ENCODE results near the gene MARS1. TPM values are rescaled to one million over a fixed set of nuclear protein-coding genes. Genes with fewer than 3 reads are reported as not detected.
A peak's percentile ranks its signal among the peaks of the same experiment; 100 is the strongest.

Gene MARS1
- total RNA-seq, 1 donor from 2014 or later = 71.2 TPM

DNA sequence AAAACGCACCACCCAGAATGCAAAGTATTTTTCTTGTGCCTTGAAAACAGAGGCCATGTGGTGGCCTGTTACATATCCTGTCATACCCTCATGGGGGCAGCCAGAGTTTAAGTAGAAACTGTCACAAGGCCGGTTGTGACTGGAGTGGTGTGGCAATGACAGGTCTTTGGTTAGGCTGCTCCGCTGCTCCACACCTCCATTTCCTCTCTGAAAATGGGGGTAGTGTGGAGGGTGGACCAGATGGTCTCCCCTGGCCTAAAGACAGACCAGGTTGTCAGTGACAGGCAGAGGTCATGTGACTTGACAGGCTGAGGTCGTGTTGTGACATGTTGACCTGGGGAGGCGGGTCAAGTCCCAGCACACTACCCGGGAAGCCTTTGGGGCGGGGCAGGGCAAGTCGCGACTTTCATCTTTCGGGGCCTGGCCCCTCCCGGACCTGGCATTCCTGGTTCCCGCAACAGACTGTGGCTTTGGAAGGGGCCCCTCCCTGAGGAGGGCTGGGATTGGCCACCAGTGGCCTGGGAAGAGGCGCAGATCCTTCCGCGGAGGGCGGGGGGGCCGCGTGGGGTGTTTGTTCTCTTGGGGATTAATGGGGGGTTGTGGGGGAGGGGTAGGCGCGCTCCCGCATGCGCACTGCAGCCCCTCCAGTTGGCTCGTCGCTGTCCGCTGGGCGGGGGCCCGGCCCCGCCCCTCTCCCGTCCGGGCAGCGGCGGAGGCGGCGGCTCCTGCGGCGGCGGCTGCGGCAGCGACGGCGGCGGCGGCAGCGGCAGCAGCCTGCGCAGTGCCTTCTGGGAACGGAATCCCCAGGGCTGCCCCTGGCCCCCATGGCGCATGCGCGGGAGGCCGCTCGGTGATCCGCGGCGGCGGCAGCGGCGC lies 34.4 kb downstream of the MARS1 start, which contains the start of gene MBD6:
TSS of gene MBD6 (plus strand) at position 814 of the 876 bp plus-strand sequence. CDS start 1,480 bp downstream, outside the sequence.
- peaks cover 0 to 27% of the 10 kb centered on the region in 2 donors for H3K36me3 ChIP-seq
- TF ChIP-seq POLR2A (IDR thresholded peaks at IDR 0.05) (peak in 1 of 2 donors; percentile 50), POLR2AphosphoS5 (IDR thresholded peaks at IDR 0.05; ENCODE audit: insufficient read depth in 1 of 2, low read depth in 1 of 2) (peak; percentile 60 to 94)
- TF ChIP-seq, protein P1, sequence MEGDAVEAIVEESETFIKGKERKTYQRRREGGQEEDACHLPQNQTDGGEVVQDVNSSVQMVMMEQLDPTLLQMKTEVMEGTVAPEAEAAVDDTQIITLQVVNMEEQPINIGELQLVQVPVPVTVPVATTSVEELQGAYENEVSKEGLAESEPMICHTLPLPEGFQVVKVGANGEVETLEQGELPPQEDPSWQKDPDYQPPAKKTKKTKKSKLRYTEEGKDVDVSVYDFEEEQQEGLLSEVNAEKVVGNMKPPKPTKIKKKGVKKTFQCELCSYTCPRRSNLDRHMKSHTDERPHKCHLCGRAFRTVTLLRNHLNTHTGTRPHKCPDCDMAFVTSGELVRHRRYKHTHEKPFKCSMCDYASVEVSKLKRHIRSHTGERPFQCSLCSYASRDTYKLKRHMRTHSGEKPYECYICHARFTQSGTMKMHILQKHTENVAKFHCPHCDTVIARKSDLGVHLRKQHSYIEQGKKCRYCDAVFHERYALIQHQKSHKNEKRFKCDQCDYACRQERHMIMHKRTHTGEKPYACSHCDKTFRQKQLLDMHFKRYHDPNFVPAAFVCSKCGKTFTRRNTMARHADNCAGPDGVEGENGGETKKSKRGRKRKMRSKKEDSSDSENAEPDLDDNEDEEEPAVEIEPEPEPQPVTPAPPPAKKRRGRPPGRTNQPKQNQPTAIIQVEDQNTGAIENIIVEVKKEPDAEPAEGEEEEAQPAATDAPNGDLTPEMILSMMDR (IDR thresholded peaks at IDR 0.05) = no peak
- no peaks in the 10 kb centered on the region for H3K27me3 ChIP-seq
- peak within 1 kb of the TSS; percentile 99 for H3K27ac ChIP-seq
- peaks cover 71% of the 10 kb centered on the region for H3K4me1 ChIP-seq
- peak within 1 kb of the TSS; percentile 82 to 90 for H3K4me3 ChIP-seq
- DNase-seq (ENCODE audit: extremely low spot score in 2 of 2) = peak in 1 of 2 donors; percentile 98
- no peaks in the 10 kb centered on the region for H3K9me3 ChIP-seq
- intact Hi-C loops (cut with DNase I) = no loop called here

DNA sequence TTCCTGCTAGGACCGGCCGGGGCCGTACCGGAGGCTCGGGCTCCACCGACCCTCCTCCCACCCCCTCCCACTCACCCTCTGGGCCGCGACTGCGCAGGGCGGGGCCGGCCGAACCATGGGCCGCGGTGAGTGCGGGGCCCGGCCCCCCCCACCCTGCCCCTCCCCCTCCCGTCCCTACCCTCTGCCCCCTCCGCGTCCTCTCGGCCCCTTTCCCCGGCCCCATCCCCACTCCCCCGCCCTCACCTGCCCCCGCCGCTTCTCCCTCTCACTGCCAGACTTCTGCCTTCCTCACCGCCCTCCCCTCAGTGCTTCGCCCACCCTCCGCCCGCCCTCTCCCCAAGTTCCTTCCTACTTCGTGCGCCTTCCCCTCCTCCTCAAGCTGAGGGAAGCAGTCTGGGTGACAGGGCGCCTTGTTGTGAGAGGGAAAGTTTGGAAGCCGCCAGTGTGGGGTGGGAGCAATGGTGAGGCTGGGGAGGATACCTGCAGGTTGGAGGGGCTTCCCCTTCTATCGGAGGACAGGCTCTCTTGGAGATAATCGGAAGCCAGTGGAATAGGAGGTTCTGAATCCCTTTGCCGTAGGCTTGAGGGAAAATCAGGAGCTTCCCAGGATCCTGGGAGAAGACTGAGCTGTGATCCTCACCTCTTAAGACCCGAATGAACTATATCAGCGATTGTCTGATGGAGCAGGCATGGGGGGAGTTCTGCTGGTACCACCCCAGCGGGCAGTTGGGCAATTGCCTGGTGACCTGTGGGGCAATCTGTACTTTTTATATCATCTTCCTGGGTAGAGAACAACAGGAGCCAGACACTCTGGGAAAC lies 35.2 kb downstream of the MARS1 start:
- Histone ChIP-seq H3K27me3 (no peaks in the 10 kb centered on the region), H3K9me3 (no peaks in the 10 kb centered on the region), H3K36me3 (peaks cover 0 to 34% of the 10 kb centered on the region in 2 donors), H3K4me3 (peak overlapping the region; percentile 82 to 90), H3K4me1 (peaks cover 63% of the 10 kb centered on the region), H3K27ac (peak overlapping the region; percentile 99)
- peak in 1 of 2 donors; percentile 56 for TF ChIP-seq POLR2A (IDR thresholded peaks at IDR 0.05)
- TF ChIP-seq, protein P1 (IDR thresholded peaks at IDR 0.05) = peak in 1 of 3 experiments; percentile 12
- no peak for TF ChIP-seq POLR2AphosphoS5 (IDR thresholded peaks at IDR 0.05; ENCODE audit: insufficient read depth in 1 of 2, low read depth in 1 of 2)
- intact Hi-C loops (cut with DNase I) = no loop called here
- DNase-seq (ENCODE audit: extremely low spot score in 2 of 2) = peak in 1 of 2 donors; percentile 95

DNA sequence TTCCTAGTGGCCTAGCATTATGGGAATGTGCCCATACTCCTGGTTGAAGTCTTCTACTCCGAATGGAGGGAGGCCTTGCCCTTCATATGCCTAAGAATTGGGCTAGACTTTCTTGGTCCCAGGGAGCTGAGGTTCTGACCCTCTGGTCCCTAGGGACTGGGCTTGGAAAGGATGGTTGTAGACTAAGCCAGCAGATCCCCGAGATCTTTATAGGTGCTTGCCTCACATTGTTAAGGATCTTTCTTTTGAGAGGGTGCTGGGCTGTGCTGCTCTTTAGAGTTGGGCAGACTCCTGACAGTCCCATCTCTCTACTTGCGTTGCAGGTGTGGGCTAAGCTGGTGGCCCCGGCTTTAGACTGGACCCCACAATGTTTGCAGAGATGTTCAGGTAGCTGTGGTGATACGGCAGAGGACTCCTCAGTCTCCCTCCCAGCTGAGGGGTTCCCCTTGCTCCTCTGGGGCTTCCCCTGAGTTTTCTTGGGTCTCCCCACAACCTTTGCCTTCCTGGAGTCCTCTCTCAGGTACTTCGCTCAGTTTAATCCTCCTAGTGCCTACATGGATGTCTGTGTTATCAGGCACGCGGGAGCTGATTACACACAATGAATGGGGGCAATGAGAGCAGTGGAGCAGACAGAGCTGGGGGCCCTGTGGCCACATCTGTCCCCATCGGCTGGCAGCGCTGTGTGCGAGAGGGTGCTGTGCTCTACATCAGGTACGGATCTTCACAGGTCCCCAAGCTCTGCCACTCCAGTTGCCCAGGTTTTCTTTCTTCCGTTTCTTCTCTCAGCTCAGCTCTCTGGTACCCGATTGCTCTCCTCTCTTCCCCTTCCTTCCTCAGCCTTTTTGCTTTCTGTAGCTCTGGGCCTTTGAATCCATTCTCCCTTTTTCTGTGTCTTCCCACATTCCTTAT lies 36.1 kb downstream of the MARS1 start:
- H3K27me3 ChIP-seq = no peaks in the 10 kb centered on the region
- intact Hi-C loops (cut with DNase I) = no loop called here
- no peak for DNase-seq (ENCODE audit: extremely low spot score in 2 of 2)
- H3K4me1 ChIP-seq = peaks cover 54% of the 10 kb centered on the region
- peak overlapping the region; percentile 99 for H3K27ac ChIP-seq
- peak overlapping the region; percentile 82 to 90 for H3K4me3 ChIP-seq
- peaks cover 0 to 43% of the 10 kb centered on the region in 2 donors for H3K36me3 ChIP-seq
- H3K9me3 ChIP-seq = no peaks in the 10 kb centered on the region
- TF ChIP-seq, protein P1 (IDR thresholded peaks at IDR 0.05) = no peak
- TF ChIP-seq POLR2A (IDR thresholded peaks at IDR 0.05) = no peak
- TF ChIP-seq POLR2AphosphoS5 (IDR thresholded peaks at IDR 0.05; ENCODE audit: insufficient read depth in 1 of 2, low read depth in 1 of 2) = no peak

DNA sequence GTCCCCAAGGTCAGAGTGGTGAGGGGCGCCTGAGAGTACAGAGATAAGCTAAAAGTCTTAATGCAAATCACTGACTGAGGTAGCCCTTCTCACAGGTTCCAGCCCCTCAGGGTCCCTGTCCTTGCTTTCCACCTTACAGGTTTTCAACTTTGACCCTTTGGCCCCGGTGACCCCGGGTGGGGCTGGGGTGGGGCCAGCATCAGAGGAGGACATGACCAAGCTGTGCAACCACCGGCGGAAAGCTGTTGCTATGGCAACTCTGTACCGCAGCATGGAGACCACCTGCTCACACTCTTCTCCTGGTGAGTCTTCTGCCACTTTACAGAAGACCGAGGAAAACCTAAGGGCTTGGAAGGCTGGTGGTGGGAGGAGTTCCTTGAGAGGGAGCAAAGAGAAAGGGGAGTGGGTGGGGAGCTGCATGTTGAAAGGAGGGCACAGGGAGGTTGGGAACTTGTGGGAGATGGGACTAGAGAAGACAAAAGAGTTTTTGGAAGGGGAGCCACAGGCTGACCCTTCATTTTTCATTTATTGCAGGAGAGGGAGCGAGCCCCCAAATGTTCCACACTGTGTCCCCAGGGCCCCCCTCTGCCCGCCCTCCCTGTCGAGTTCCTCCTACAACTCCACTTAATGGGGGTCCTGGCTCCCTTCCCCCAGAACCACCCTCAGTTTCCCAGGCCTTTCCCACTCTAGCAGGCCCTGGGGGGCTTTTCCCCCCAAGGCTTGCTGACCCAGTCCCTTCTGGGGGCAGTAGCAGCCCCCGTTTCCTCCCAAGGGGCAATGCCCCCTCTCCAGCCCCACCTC lies 37.1 kb downstream of the MARS1 start:
- Histone ChIP-seq H3K9me3 (no peaks in the 10 kb centered on the region), H3K4me3 (peak overlapping the region in 1 of 2 donors; percentile 90), H3K27me3 (no peaks in the 10 kb centered on the region), H3K36me3 (peaks cover 0 to 53% of the 10 kb centered on the region in 2 donors), H3K27ac (peak overlapping the region; percentile 99), H3K4me1 (peaks cover 55% of the 10 kb centered on the region)
- intact Hi-C loops (cut with DNase I) = no loop called here
- no peak for DNase-seq (ENCODE audit: extremely low spot score in 2 of 2)
- TF ChIP-seq, protein P1 (IDR thresholded peaks at IDR 0.05) = no peak
- TF ChIP-seq POLR2AphosphoS5 (IDR thresholded peaks at IDR 0.05; ENCODE audit: insufficient read depth in 1 of 2, low read depth in 1 of 2) = no peak

Data from vagina (tissue), 2 donors.